ENCODE data around the gene FUT2. TPM values are rescaled to one million over a fixed set of nuclear protein-coding genes. Genes with fewer than 3 reads are reported as not detected.

The FUT2 gene
- total RNA-seq, 4 donors from 2014 or later, result not detected

Other genes starting within 250 kb of the FUT2 start
- 10 to 100 TPM; 19.5 to 42.9 (median 31.7) TPM for gene GRWD1, start 250.0 kb upstream of the FUT2 start, total RNA-seq
- under 1 TPM; 0.42 to 0.86 (median 0.51) TPM for gene KCNJ14, start 240.4 kb upstream of the FUT2 start, total RNA-seq
- 10 to 100 TPM; 40.1 to 50.7 (median 48.4) TPM for gene CYTH2, start 226.6 kb upstream of the FUT2 start, total RNA-seq
- gene LMTK3, start 184.1 kb upstream of the FUT2 start, total RNA-seq, result under 1 TPM; 0.17 to 0.57 (median 0.37) TPM
- 1 to 10 TPM in 1 of 4 donors, not detected in 3; 1.0 TPM for gene SULT2B1, start 143.8 kb upstream of the FUT2 start, total RNA-seq
- gene SPACA4, start 89.2 kb upstream of the FUT2 start, total RNA-seq, result not detected
- gene FAM83E, start 80.9 kb upstream of the FUT2 start, total RNA-seq, result under 1 TPM; 0.32 to 0.69 (median 0.37) TPM
- gene RPL18, start 76.8 kb upstream of the FUT2 start, total RNA-seq, result 1,000 to 10,000 TPM; 1,298 to 2,105 (median 1,742) TPM
- gene SPHK2, start 76.5 kb upstream of the FUT2 start, total RNA-seq, result 10 to 100 TPM; 15.9 to 24.5 (median 17.0) TPM
- gene DBP, start 58.6 kb upstream of the FUT2 start, total RNA-seq, result 1 to 10 TPM; 3.0 to 9.3 (median 7.2) TPM
- 10 to 100 TPM; 11.9 to 16.5 (median 14.9) TPM for gene CA11, start 49.8 kb upstream of the FUT2 start, total RNA-seq
- gene NTN5, start 23.0 kb upstream of the FUT2 start, total RNA-seq, result under 1 TPM in 3 of 4 donors, not detected in 1; under 0.01 to 0.34 (median 0.17) TPM
- gene MAMSTR, start 23.8 kb downstream of the FUT2 start, total RNA-seq, result 1 to 10 TPM in 3 of 4 donors, under 1 TPM in 1; 0.99 to 2.9 (median 1.8) TPM
- gene RASIP1, start 44.6 kb downstream of the FUT2 start, total RNA-seq, result 10 to 100 TPM; 15.0 to 27.7 (median 22.8) TPM
- not detected for gene IZUMO1, start 50.9 kb downstream of the FUT2 start, total RNA-seq
- 1 to 10 TPM in 3 of 4 donors, under 1 TPM in 1; 0.83 to 2.5 (median 2.1) TPM for gene FUT1, start 56.7 kb downstream of the FUT2 start, total RNA-seq
- gene FGF21, start 59.6 kb downstream of the FUT2 start, total RNA-seq, result not detected
- gene BCAT2, start 115.1 kb downstream of the FUT2 start, total RNA-seq, result 10 to 100 TPM; 59.0 to 93.3 (median 63.9) TPM
- 1 to 10 TPM; 7.1 to 8.9 (median 7.8) TPM for gene HSD17B14, start 140.5 kb downstream of the FUT2 start, total RNA-seq
- 10 to 100 TPM; 11.4 to 27.4 (median 18.9) TPM for gene PLEKHA4, start 172.6 kb downstream of the FUT2 start, total RNA-seq
- gene PPP1R15A, start 176.4 kb downstream of the FUT2 start, total RNA-seq, result 10 to 100 TPM; 40.3 to 98.7 (median 64.4) TPM
- gene TULP2, start 202.8 kb downstream of the FUT2 start, total RNA-seq, result 1 to 10 TPM in 1 of 4 donors, under 1 TPM in 3; 0.75 to 1.3 (median 0.83) TPM
- 100 to 1,000 TPM; 179 to 356 (median 284) TPM for gene NUCB1, start 204.3 kb downstream of the FUT2 start, total RNA-seq
- under 1 TPM in 1 of 4 donors, not detected in 3; 0.57 TPM for gene DHDH, start 237.7 kb downstream of the FUT2 start, total RNA-seq

Measured in esophagus muscularis mucosa (tissue), 4 donors.